Keratinocyte (primary cell): ENCODE results near the gene ST8SIA2.

Experiments
- CTCF ChIP-seq, 3 experiments: IDR thresholded peaks in 1 of 3; conservative IDR thresholded peaks in 1 of 3; optimal IDR thresholded peaks in 1 of 3; 2 replicates in 2 of 3; 3 replicates in 1 of 3; pipeline versions ENCODE3 to v1.5.1; 2011; ENCODE audit warnings: low read length in 3 of 3, mild to moderate bottlenecking in 3 of 3, moderate library complexity in 2 of 3, control low read depth in 1 of 3, inconsistent platforms in 1 of 3; ENCODE audit not compliant: insufficient read depth in 2 of 3; ENCODE audit errors: extremely low read depth in 1 of 3
- EZH2 ChIP-seq: IDR thresholded peaks from one replicate; pipeline ENCODE4 v1.6.1; 2012; ENCODE audit warnings: inconsistent platforms, mild to moderate bottlenecking, low read length, moderate library complexity

GRCh38 chr15:92425578-92426225 lies 32.0 kb downstream of the ST8SIA2 start:
- TF ChIP-seq CTCF (optimal IDR thresholded peaks at IDR 0.05 in 1 of 3, IDR thresholded peaks at IDR 0.05 in 1 of 3, conservative IDR thresholded peaks at IDR 0.05 in 1 of 3; ENCODE audit: extremely low read depth in 1 of 3, insufficient read depth in 2 of 3, low read length in 3 of 3) (no peak), EZH2 (no peak)
